Measurements from ENCODE around the gene TNFRSF13B.
A peak's percentile ranks its signal among the peaks of the same experiment; 100 is the strongest.
"Not testable (repeated sequence)": the region's sequence is repeated elsewhere in the genome, so short reads cannot be mapped to it uniquely, and the experiment has no call there.

Gene TNFRSF13B

DNA sequence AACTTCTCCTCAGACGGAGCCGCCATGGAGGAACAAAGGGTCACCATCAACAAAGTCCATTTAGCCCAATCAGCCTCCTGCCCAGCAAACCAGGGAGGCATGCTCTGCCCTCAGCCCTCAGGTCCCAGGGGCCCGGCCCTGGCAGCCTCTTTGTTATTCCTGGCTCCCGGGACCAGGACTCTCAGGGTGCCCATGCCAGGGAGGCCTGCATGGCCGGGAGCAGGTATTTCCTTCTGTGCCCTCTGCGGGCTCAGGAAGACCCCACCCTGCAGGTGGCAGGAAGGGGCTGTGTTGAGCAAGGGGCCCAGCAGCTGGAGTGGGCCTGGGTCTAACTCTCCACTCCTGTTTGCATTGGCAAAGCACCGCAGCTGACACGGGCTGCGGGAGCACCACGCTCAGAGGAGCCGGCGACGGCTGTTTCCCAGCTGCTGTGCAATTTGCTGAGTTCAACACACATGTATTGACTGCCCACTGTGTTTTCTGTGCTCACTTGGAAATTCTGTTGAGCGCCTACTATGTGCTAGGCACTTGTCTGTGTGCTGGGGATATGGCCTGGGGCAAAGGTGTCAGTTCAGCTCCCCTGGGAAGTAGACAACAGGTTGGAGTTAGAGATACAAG lies 33.2 kb upstream of the TNFRSF13B start:
- not testable (repeated sequence) for DNase-seq

DNA sequence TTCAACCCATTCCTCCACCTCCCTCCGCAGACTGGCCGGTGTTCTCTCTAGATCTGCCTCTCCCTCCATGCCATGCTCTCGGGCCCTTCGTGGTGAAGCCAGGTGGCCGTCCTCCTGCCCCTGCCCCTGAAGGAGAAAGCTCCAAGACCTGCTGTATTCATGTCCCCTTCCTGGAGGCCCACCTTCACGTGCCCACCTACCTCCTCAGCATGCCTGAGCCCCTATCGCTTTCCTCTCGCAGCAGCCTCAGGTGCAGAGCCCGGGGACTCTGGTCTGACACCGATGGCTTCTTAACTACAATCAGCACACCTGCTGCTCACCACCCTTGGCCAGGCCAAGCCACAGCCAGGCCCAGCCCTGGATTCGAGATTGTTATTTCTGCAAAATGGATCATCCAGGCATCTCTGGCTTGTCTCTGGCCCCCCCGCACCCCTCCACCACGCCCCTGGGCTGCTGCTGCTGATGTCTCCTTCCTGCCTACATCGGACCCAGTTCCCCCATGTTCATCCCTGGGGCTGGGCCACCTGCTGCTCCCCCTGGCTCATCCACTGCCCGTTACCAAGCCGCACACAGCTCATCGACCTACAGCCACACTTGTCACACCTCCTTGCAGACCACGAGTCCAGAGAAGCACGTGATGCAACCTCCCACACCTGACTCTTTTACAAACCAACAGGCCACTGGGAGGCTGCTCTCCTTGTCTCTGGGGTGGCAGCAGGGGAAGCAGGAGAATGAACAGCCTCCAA lies 32.5 kb upstream of the TNFRSF13B start:
- no peak for DNase-seq

DNA sequence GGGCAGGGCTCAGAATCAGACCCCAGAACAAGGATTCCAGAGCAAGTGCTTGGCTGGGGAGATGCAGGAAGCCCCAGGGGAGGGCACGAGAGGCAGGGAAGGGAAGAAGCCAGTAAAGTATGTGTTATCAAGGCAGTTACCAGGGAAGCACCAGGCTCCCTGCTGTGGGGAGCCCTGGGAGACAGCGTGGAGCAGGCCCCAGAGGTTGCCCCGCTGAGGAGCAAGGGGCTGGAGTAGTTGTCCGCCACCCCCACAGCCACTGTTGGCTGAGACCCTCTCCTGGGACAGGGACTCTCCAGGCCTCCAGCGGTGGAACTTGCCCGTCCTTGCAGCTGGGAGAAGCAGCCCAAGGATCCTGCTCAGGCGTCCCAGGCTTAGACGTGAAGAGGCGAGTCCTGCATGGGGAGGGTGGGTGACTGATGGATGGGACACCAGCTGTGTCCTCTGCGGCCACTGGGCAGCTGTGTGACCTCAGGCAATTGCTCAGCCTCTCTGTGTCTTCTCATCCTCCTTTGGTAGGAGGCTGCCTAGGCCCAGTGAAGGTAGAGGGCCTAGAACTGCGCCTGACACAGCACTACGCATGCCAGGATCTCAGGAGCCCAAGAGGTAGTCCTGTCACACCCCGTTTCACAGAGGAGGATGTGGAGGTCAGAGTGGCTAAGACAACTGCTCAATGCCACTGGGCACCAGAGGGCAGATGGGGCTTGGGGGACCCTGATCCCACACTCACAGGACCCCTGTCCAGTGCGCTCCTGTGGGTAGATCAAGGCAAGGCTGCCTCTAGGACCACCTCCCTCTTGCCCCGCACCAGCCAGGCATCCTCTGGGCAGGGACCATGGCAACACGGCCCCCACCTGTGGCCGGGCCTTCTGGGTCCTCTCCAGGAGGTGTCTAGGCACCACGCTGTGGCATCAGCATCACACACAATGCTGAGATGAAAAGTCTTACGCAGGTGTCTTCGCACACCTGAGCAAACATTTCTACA lies 31.1 kb upstream of the TNFRSF13B start:
- not testable (repeated sequence) for DNase-seq

DNA sequence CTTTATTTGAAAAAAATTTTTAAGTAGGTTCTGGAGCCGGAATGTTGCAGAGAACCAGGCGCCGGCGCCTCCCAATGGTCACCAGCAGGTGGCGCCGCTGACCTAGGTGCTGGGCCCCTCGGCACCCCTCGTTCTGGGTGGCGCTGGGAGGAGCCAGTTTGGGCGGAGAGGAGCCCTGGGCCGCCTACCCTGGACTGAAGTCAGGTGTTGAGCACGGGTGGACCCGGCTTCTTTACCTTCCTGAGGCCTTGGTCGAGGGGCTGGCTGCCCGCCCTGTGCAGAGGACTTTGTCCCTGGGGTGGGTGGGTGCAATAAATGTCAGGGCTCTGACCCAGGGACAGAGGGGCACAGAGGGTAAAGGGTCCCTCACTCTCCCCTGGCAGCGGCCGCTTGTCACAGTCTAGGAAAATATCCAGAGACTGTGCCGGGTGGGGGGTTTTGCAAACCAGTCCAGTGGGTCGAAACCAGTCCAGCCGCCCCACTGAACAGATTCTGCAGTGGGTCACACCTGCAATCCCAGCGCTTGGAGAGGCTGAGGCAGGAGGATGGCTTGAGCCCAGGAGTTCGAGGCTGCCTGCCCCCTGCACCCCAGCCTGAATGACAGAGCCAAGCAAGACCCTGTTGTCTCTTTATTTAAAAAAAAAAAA lies 30.1 kb upstream of the TNFRSF13B start:
- peak; percentile 42 to 53 for DNase-seq

DNA sequence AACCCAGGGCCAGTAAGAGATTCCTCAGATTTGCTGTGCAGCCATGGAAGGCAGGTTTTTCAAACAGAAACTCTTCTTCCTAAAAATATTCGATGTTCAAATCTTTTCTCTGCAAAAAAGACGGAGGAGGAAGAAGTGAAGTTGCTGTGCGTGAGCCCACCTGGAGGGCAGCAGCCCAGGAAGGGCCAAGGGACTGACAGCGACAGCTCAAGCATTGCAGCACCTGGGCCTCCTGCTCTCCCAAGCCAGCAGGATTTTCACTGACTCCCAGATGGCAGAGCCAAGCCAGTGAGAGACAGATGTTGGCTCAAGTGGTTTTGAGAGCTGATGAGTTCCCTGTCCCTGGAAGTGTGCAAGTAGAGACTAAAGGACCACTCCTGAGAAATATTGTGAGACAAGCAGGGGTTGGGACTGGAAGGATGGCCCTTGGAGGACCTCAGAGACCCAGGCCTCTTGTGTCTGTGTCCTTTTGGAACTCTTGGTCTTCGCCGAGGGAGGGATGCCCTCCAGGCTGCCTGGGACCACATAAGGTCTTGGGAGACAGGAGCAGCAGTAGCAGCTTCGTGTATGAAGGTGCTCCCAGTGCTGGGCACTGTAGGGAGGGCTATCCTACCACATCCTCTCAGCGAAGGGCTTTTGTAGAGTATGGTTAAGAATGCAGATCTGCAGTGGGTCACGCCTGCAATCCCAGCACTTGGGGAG lies 29.3 kb upstream of the TNFRSF13B start:
- DNase-seq = no peak

DNA sequence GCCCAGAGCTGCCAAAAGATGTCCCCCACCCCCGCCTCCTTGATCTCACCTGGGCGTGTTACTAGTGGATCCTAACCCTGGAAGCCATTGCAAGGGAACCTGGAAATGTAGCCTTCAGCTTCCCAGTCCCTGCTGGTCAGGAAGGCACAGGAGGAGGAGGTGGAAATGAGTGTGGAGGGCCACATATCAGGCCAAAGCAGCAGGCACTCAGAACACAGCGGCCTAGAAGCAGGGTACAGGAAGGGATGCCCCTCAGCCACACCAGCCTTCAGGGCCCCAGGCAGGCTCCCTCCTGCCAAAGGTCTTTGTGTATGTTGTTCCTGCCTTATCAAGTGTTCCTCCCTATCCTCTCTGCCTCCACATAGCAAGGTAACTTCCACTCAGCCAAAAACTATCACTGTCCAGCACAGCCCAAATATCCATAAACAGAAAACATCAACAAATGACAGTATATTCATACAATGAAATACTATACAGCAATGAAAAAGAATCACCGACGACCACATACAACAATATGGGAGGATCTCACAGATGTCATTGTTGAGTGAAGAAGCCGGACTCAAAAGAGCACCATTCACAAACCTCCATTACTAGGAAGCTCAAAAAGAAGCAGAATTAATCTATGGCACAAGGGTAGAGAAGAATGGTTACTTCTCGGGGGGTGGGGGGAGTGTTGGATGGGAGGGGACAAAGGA lies 28.2 kb upstream of the TNFRSF13B start:
- no peak for DNase-seq

DNA sequence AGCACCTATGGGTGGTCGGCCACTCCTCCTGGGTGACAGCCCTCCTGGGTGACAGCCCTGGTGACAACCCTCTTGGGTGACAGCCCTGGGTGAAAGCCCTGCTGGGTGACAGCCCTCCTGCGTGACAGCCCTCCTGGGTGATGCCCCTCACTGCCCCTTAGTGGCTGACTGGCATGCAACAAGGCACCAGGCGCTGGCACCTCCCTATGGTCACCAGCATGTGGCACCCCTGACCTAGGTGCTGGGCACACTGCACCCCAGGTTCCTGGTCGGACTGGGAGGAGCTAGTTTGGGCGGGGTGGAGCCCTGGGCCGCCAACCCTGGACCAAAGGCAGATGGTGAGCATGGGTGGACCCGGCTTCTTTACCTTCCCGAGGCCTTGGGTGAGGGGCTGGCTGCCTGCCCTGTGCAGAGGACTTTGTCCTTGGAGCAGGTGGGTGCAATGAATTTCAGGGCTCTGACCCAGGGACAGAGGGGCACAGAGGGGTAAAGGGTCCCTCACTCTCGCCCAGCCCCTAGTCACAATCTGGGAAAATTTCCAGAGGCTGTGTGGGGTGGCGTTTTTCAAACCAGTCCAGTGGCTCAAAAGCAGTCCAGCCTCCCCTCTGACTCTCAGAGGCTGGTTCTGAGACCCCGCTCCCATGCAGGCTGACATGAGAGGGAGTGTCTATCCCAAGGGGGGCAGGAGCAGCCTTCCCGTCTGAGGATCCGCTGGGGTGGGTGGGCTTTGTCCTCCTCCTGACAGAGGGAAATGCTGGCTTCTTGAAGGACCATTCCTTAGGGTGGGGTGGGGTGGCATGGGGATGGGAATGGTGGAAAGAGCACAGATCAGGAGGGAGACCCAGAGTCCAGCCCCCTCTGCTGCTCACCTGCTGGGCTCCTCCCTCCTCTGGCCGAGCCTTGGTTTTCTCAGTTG lies 25.9 kb upstream of the TNFRSF13B start:
- no peak for DNase-seq

DNA sequence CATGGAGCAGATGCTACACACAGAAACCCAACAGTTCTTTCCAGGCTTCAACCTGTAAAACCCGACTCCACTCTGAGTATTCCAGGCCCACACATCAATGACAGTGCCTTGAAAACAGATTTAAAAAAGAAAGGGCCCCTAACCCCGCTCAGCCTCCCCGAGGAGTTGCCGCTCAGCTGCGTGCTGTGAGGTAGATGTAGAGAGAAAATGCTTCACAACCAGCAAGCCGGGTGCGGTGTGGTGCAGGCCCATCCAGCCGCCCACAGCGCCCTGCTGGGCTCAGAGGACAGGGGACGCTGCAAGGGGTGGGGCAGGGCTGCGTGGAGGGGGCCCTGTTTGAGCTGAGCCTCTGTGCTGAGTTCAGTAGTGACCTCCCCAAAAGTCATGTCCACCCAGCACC lies 24.8 kb upstream of the TNFRSF13B start:
- DNase-seq = not testable (repeated sequence)

DNA sequence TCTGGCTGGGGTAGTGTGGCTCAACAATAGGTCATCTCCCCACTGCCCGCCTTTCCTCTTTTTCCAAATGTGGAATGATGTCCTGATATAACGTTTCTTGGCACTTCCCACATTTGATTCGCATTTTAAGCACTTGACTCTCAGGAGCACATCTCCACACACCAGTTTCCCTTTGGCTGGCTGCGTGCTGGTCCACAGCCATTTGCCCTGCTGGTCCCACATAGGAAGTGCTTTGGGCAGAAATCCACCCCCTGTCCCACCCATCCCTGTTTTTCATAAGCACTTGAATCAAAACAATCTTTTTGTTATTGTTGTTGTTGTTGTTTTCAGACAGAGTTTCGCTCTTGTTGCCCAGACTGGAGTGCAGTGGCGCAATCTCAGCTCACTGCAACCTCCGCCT lies 24.0 kb upstream of the TNFRSF13B start:
- DNase-seq = no peak

DNA sequence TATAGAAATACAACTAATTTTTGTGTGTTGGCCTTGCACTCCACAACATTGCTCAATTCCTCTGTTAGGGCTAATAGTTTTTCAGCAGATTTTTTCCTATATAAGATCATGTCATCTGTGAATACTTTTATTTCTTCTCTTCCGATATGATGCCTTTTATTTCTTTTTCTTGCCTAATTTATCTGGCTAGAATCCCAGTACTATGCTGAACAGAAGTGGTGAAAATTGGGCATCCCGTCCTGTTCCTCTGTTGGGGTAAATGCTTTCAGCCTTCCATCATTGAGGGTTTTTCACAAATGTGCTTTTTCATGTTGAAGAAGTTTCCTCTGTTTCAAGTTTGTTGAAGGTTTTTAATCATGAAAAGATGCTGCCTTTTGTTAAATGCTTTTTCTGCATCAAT lies 22.7 kb upstream of the TNFRSF13B start:
- no peak for DNase-seq

DNA sequence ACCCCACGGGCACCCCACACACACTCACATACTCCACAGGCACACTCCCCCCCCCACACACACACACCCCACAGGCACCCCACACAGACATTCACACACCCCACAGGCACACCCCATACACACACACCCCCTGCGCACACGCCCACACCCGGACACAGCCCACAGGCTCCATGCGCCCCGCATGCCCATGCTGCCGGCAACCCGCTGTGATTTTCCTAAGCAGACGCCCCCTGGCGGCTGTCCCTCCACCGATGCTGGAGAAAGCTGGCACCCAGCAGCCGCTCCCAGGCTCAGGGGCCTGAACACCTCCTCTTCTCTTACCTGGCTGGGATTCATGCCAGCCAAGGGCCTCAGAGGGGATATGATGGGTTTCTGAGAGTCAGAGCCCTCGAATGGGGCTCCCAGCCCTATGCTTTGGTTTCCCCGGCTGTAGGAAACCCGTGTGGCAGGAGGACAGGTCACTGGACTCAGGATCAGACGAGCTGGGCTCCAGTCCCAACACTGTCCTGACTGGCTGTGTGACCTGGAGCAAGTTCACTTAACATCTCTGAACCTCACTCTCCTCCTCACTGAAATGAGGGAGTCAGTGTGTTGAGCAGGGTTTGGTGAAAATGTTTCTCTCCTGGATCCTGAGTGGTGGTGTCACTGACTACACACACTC lies 19.6 kb upstream of the TNFRSF13B start:
- DNase-seq = peak; percentile 47 to 70

DNA sequence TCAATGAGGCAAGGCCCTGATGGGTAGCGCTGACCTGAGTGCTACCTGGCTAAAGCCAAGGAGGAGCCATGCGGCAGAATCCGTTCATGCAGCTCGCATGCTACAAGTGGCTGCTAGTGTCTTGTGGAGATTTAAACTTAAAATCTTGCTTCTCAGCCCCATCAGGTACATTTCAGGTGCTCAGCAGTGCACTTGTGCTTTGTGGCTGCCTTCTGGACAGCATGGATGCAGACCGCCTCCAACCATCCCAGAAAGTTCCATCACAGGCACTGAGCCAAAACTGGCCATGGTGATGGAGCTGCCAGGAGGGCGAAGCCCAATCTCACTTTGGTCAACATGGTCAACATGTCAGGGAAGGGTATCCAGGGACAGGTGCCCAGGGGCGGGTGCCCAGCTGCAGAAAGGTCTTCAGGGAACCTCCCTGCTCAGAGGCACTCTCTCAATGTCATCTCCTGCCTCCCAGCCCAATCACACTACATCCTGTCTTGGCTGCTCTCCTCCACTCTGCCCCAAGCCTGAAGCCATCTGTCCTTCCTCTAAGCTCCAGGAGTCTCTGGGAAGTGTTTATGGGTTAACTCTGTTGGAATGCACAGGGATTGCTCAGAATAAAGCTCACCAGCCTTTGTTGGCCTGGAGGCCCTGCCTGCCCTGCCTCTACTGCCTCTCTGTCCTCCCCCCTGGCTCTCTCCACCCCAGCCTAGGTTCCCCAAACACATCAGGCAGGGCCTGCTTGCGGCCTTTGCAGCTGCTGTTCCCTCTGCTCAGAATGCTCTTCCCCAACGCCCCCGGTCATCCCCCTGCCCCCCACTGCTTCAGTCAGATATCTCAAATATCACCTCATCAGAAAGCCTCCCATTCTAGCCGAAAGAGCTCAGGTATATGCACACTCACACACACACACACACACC lies 18.3 kb upstream of the TNFRSF13B start:
- no peak for DNase-seq

DNA sequence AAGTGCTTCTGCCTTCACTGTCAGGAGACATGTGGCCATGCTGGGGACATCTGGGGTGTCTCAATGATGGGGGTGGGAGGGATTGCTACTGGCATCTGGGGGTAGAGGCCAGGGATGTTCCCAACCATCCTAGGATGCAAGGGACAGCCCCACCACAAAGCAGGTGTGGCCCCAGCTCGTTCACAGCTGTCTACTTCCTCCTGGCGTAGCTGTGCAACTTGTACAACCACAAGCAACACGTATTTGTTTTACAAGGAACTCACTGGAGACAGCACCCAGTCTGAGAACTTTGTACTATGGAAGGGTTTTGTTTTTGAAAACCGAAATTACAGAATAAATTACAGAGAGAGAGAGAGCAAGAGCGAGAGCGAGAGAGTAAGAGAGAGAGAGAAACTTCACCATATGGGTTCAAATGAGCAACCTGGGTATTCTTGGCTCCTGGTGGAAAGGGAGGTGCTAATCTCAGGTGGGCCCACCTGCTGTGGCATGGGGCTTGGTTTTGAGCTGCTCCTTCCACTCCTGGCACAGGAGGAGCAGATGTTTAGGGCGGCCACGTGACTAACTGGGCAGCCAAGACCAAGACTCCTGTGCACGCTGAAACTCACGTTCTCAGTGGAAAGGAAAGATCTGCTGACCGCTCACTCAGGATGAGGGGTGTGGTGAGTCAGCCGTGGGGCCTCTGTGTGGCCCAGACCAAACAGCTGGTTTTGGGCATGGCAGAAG lies 17.5 kb upstream of the TNFRSF13B start:
- DNase-seq = no peak

DNA sequence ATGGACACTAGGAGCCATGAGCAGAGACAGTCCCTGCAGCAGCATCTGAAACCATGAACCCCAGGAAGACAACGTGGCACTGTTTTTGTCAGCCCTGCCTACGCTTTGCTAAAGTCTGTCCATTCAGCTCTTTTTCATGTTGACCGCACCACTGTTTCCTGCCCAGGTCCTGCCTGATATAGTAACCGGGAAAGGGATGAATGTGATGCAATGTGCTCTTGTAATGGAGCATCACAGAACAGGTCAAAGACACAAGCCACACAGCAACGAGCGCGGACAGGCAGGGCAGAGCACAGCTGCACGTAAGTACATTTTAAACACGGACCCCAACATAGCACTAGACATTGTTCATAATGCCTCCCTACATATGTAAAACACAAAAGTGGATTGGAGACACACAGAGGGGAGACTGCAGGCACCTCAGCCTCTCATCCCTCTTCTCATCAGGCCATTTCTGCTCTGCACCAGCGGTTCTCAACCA lies 16.9 kb upstream of the TNFRSF13B start:
- peak; percentile 7 to 20 for DNase-seq

DNA sequence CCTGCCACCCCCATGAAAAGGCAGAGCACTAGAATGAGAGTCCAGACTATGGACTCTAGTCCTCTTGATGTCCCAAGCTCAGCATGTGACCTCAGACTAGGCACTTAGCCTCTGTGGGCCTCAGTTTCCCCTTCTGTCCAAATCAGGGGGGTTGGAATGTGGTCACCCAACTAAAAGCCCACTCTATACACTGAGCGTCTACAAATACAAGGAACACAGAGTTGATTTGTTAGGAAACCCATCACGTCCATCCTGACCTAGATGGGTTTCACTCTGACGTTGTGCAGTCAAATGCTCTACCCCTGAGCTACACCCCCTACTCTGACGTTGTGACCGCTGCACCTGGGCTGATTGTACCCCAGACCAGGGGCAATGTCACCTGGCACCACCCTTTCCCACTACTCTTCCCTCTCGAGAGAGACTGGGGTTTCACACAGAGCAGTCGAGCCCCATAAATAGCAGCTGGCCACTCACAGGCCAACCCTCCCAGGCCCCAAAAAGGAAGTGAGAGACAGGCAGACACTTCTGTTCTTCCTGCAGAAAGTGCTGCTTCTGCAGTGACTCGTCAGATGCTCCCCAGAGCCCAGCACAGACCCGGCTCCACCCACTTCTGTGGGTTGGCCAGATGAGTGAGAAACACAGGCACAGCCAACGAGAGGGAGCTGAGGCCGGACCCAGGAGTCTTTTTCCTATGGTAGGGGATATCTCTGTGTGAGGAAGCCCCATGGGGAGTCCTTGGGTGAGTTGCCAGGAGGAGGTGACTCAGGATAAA lies 16.1 kb upstream of the TNFRSF13B start:
- peak; percentile 47 to 59 for DNase-seq

DNA sequence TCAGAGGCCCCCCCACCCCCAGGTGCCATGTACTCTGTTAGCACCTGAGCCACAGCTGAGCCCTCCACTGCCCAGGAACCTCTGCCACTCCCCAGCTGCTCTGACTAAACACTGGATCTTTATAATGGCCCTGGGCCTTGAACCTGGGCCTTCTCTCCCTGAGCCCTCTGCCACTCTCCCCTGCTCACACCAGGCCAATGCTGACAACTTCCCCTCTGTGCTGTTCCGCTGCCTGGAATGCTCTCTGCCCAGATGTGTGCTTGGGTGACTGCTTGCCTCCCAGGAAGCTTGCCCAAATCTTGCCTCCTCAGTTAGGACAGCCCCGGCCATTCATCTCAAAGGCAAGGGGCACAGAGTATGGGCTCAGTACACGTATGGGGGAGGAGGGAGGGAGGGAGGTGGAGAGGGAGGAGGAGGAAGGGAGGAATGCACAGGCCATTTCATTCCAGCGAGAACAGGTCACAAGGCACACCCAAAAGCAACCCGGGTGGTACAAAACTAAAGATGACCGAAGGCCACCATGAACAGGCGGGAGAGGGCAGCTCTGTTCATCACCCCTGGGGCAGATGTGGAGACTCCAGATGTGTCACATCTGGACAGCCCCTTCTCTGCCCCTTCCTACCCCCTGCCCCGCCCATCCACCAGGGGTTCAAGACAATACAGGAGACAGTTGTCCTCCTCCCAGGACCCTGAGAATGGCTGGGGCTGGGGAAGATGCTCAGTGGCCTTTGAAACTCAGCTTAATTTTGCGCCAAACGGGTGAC lies 15.3 kb upstream of the TNFRSF13B start:
- DNase-seq = no peak
